HTERT RPE-1 (cell line): Measurements from ENCODE around the gene DSC2.

Experiments
- in situ Hi-C: fragments of 300-500 bp; cut with MboI; formaldehyde crosslinking; loops from 4 replicates; pipeline ENCODE4 v1.14.3; 2020; ENCODE audit warnings: low sequenced_read_pairs

The DSC2 gene

DNA sequence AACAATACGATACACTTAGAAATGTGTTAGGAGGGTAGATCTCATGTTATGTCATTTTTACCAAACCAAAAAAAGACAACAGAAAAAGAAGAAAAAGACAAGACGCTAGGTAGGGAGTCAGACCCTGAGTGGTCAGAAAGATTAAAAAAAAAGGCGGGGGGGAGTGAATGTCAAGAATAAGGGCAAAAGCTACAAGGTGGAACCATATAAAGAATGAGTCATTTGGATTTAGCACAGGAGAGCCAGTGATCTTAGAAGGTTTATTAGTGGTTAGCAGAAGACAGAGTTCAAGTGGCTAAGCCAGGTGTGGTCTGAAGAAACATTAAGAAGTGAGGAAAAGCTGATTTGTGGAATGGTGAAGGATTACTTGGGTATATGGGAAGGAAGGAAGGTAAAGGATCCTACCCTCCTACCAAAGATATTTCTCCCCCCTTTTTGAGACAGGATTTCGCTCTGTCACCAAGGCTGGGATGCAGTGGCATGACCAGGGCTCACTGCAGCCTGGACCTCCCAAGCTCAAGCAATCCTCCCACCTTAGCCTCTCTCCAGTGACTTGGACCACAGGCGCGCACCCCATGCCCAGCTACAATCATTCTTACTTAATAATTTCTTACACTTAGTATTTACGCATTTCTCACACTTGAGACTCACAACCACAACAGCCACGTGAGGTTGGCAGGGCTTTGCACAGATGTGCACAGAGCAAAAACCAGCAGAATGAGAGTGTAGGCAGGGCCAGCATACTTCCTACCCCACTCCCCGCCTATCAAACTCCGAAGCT lies 2.6 kb downstream of the DSC2 start:
- in situ Hi-C loops: no loop called here

DNA sequence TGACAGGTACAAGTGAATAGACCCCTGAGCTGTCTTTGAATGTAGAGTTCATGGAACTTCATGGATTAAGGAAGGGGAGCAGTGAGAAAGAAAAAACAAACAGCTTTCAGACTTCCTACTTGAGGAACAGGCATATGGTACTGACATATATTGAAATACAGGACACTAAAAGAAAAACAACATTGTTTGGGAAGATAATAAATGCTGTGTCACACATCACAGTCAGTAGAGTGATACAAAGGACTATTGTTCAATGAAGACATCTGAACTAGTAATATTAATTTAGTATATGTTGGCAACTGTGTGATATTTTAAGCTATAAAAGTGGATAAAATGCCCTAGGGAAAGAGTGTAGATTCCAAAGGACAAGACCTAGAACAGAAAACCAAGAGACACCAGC lies 3.3 kb downstream of the DSC2 start:
- in situ Hi-C loops: no loop called here

DNA sequence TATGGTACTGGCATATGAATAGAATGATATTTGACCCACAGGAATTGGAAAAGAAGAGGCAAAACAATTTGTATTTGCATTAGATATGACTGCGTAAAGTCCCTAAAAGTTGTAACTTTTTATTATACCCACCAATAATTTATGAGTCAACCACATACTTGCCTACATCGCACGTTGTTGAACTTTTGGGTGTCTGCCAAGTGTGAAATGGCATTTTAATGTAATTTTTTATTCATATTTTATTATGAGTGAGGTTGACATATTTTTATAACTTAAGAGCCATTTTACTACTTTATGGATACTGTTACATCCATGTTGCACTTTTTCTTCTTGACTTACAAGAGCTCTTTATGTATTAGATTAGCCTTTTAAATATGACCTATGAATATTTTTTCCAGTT lies 4.6 kb downstream of the DSC2 start:
- in situ Hi-C loops: no loop called here

DNA sequence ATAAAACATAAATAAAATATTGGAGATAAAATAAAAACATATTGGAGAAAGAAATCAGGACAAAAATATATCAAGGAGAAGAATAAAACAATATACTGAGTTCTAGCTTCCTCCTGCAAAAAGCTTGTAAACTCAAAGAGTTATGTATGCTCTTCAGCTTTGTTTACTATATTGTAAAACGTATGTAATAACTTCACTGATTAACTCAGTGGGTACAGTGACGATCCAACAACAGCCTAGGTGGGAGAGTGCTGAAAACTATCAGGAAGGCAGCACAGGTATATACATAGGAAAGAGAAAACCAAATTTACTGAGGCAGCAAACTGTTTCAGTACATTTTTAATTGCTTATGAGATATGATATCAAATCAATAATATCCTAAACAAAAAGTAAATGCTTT lies 8.3 kb downstream of the DSC2 start:
- in situ Hi-C loops: no loop called here

DNA sequence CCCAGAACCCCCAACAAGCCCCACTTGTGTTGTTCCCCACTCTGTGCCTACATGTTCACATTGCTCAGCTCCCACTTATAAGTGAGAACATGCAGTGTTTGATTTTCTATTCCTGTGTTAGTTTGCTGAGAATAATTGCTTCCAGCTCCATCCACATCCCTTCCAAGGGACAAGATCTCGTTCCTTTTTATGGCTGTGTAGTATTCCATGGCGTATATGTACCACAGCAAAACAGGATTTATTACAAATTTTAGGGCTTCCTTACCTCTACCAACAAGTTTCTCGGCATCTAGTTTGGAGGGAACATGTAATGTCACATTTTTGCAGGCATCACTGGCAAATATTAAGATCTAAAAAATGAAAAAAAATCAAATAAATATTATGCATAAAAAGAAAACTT lies 8.9 kb downstream of the DSC2 start:
- in situ Hi-C loops: no loop called here

DNA sequence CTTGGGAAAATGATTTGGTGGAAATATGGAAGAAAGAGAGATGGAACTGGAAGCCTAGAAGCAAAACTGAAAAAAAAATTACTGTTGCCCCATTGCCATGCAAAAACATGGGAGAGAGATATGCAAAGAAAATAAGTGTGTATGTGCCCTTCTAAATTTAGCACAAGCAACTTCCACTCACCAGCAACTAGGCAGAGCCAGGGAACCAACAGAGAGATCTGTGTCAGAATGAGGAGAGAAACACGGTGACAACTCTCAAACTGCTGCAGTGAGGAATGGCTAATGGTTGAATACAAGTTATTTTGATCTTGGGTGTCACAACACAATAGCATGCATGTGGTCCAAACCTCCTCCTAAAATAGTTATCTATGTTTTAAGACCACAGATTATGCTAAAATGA lies 10.9 kb downstream of the DSC2 start:
- in situ Hi-C loops: no loop called here

DNA sequence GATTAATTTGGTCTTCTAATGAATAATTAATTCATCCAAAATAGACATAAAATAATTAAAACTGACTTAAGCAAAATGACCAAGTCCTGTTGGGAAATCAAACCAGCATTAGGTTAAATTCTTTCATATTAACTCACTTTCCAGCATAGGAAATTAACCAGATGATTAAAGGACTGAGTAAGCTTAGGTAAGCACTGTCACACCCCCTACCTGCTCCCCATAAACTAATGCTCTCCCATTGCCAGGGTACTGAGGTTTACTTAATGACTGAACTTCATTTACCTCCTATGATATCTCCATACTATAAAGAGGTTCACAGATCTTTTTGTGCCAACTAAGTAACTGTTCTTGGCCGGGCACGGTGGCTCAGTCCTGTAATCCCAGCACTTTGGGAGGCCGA lies 13.7 kb downstream of the DSC2 start:
- in situ Hi-C loops: no loop called here

DNA sequence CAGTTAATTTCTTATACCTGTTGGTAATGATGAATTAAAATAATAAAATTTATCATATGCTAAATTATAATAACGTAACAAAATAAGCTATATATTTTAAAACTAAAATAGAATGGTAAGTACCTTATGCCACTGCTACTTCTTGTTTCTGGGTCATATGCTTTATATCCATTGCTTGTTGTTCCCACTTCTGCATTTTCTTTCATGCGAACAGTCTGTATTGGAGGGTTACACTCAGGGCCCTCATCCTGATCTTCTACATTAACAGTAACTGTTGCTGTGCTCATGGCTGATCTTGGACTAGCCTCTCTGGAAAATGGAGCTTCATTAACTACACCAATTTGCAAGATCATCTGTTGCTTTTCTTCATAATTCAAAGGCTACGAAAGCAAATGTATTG lies 22.2 kb downstream of the DSC2 start:
- in situ Hi-C loops: no loop called here

DNA sequence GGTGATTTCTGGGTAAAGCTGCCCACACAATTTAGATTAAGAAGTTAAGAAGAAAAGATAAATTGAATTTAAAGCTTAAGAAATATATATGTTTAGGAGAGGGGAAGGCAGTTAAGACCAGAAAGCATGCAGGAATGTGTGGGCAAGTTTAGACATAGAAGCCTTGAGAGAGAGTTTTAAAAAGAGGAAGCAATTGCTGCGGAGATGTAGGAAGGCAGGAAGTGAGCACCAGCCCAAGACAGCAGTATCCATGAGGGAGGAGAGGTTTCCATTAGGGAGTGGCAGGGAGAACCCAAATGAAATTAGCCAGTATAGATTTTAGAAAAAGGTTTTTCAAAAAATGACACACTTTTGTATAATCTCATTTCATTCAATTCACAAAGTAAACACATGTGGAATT lies 24.3 kb downstream of the DSC2 start:
- in situ Hi-C loops: no loop called here

DNA sequence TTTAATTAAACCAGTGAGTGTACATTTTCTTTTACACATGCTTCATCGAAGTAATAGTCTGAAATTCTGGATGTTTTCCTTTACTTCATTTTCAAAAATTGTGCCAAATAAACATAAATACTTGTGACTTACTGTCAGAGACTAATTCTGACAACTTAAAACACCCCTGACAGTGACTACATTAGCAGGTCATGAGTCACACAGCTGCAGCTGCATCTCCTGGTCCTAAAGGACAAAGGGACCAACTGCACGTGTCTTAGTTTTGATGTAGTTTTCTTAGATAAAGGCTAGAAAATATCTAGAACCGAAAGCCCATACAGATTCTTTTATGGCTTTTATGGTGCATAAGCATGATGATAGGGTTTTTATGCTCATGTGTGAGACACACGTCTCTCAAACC lies 30.0 kb downstream of the DSC2 start:
- in situ Hi-C loops: no loop called here

DNA sequence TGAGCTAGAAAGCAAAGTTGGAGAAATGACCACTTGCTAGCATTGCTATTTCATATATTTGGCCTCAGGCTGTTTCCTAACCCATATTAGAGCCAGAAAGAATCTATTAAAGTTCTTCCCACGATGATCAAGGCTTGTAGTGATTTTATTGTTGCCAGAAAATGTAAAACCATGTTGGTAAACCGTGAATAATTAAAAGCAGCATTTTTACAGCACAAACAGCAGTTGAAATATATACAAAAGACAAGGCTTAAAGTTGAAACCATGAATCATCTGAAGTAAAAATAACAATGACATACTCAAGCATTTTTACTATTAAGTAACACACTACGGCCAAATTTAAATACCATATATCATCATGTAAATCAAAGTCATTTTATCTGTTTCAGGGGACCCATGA lies 32.0 kb downstream of the DSC2 start:
- in situ Hi-C loops: no loop called here

DNA sequence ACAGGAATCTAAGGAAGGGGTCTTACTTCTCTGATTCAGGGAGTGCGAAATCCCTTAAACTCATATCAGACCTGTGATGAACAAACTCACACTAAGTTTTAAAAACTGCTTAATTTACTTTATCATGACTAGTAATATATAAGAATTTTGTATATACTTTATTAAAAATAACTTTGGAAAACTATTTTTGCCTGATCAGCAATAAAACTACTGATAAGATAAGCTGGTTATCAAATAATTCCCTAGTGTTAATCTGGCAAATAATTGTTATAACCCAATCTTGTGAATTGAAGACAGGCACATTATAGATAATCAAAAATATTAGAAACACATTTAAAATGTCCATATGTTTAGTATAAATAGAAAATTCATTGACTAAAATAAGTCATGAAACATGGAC lies 36.0 kb downstream of the DSC2 start:
- in situ Hi-C loops: no loop called here

DNA sequence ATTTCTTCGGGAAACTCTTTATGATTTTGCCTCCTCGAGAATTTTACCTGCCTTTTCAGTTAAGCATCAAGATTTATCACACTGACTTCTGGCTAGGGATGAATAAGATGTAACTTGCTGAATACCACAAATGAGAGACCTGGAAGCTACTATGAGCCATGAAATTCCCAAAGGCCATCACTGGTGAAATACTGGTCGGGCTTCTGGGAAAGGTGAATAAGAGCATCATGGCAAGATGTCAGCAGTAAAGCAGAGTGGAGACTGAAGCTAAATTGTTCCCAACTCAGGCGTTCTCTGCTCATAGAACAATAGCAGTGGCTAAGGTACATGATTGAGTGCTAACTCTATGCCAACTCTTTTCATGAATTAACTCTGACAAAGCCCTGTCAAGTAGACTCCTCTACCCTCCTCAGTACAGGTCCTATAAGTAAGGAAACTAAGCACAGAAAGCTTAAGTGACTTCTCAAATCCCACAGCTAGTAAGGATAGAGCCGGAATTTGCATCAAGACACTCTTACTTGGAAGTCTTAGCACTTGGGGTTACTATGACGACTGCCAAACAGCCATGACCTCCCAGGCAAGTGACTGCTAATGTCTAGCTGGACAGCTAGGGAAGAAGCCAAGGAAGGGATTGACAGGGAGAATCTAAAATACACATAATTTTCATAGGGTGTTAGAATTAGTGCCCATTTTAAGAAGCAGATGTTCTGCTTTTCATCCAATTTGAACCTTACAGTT lies 37.0 kb downstream of the DSC2 start:
- in situ Hi-C loops: no loop called here

DNA sequence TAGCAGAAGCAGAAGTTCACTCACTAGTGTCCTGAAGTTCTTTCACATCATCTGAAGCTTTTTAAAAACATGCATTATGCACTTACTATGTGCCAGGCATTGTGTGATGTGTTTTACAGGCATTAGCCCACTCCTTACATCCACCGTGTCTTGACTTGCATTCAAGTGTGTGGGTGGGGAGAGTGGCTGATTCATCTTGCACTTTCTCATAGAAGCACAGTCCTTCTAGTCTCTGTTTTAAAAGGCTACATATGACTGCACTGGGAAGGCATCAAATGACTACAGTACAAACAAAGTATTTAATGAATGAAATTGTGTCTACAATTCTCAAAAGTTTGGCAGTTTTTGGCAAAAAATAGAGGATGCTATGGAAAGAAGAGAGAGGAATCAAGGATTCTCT lies 38.1 kb downstream of the DSC2 start:
- in situ Hi-C loops: no loop called here

DNA sequence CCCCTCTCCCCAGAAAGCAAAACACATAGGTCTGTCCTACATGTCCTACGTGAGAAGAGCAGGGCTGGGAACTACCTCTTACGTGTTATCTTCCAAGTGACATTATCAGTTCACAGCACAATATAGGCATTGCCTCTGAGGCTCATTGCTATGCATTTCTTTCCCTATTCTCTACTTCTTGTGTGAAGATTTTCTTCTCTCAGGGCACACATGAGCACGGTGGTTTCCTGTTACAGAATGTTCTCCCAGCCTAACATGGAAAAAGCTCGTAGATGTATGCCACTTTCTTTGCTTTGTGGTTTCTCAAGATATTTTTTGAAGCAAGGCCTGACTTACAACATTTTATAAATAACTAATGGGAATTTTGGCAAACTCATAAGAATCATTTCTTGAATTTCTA lies 40.3 kb downstream of the DSC2 start:
- in situ Hi-C loops: no loop called here

DNA sequence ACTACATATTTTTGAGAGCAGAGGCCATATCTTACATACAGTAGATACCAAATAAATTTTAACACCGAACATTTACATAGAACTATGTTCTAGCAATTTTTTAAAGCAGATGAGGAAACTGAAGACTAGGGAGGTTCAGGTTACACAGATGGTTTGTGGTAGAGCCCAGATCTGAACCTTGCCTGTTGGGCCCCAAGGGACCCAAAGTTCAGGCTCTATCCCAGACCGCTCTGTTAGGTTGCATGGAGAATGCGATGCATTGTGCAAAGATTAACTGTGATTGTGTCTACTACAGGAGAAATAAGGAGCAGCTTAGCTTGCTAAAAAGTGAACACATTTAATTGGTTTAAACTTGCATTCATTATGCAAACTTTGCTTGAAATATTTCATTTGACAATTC lies 43.3 kb downstream of the DSC2 start:
- in situ Hi-C loops: no loop called here

DNA sequence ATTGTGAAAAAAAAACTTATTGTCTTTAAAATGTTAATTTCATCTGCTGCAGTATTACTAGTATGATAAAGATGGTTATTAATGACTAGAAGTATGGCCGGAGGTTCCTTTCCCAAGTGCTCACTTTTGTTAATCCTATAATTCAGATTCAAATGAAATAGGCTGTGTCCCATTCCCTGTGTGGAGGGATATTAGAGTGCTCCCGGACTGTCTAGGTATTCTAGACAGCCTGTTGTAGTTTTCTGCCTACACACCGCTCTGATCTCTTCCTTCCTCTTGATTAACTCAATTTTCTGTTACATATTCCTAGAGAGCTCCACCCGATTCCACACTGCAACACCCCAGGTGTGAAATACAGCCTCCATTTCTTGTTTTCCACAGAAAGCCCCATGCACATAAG lies 44.3 kb downstream of the DSC2 start:
- in situ Hi-C loops: no loop called here

DNA sequence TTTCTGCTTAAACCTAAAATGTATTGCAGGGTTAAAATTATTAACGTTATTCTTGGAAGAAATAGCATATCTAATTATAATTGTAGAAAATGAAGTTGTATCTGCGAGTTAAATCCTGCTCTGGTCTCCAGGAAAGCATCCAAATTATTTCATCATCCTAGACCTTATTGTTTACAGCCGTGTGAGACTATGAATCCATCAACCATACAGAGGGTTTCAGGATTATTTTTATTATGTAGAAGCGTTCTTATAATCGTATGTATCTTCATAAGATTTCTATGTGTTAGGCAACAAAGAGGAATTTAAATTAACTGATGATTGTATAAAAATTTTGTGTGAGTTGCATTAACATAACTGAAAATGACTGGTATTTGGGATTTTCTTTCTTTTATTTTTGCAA lies 45.2 kb downstream of the DSC2 start:
- in situ Hi-C loops: no loop called here

DNA sequence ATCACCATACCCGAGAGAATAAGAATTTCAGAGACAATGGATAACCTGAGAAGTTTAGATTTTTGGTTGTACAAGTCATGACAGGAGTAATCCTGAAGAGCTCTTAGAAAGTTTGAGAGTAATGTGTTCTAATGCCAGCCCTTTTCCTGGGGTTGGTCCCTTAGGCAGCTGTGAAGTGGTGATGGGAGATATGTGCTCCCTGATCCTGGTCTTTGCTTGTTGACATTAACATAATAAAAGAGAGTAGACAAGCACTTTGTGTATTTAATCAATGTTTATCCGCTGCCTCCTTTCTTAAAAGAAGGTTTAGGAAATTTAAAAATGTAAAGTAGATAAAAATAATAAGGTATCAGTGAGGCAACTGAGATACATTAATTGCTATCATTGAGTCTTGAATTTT lies 45.9 kb downstream of the DSC2 start:
- in situ Hi-C loops: no loop called here

DNA sequence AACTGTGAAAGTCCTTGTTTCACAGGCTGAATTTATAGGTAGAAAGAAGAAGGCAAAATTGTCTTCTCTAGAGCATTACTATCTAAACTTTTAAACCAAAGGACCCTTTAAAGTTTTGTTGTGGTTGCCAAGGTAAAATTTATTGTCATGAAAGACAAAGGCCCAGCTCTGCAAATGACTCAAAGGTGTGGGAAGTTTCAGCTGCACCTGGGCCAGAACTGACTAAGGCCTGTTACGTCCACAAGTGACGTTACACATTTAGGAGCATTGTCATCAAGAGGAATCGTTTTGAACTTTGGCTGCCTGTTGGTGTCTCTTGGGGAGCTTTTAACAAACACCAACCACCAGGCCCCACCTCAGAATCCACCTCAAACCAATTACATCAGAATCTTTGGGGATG lies 51.6 kb downstream of the DSC2 start:
- in situ Hi-C loops: no loop called here

DNA sequence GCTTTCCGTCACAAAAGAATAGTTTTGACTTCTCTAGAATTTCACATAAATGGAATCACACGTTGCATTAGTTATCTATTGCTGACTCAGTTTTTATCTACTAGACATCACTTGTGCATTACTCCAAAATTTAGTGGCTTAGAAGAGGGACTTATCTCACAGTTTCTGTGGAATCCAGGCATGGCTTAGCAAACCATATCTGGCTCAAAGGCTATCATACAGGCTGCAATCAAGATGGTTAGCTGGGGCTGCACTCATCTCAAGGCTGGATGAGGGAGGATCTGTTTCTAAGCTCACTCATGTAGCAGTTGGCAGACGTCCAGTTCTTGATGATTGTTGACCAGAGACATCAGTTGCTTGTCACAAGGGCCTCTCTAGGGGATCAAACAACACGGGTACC lies 53.0 kb downstream of the DSC2 start:
- in situ Hi-C loops: no loop called here

DNA sequence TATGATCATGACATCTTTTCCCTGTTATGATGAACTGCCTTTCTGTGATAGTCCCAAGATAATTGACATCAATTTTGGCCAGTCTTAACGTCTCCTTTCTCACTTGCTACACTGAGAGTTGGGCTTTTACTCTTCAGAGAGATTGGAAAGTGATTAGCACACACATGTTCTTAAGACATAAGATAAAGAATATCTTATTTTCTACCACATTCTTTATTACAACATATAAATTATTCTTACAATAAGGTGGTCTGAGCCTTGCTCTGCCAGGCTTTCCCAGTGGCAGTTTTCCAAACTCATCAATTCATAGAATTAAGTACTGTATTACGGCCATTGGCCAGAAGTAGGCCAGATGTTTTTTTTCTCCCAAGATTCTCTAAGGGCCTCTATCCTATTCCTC lies 54.0 kb downstream of the DSC2 start:
- in situ Hi-C loops: no loop called here

DNA sequence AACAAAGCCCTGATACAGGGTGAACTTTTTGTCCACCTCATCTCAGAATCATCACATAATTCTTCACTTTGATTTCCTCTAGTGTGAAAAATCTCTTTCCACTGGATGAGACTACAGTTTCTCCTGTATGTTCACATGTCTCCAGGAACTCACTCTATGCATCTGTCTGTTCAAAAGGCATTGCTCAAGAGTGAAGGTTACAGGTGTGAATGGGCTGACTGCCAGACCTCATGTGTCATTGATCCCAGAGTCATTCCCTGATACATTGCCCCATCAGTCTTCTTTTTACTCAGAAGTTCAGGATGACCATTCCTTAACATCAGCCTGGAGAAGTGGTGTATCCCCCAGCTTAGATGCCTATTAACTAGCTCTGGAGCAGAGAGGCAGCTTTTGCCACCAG lies 55.3 kb downstream of the DSC2 start:
- in situ Hi-C loops: no loop called here
